Measurements from ENCODE around the gene VAPA.
"Not testable (repeated sequence)": the region's sequence is repeated elsewhere in the genome, so short reads cannot be mapped to it uniquely, and the experiment has no call there.

The VAPA gene

DNA sequence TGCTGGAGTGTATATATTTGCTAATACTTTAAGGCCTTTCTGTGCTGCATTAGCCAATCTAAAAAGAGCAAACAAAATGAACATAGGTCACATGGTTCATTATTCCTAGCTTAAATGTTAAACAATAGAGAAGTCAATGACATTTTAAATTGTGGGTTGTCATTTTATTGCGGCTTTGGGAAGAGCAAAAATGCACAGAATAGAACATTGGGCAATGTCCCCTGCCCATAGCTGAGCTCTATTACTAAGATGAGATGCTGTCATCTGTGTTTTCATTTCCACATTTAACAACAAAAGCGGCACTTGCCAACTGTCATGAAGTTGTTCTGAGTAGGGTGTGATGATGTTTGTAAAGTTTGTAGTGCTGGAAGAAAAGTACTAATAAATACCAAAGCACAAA lies 3.2 kb upstream of the VAPA start:
- Histone ChIP-seq H3K27ac (no peak overlapping the region), H3K4me3 (no peak overlapping the region)

- Histone ChIP-seq H3K27ac (no peak overlapping the region), H3K4me3 (no peak overlapping the region)
Observed at GRCh38 chr18:9911226-9911625, 2.6 kb upstream of the VAPA start.

DNA sequence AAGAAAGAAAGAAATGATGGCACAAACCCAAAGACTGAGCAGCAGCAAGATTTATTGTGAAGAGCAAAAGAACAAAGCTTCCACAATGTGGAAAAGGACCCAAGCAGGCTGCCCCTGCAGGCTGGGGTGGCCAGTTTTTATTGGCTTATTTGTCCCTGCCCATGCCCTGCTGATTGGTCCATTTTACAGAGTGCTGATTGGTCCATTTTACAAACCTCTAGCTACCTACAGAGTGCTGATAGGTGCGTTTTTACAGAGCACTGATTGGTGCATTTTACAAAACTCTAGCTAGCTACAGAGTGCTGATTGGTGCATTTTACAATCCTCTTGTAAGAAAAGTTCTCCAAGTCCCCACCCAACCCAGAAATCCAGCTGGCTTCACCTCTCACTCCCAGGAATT lies 1.5 kb upstream of the VAPA start:
- not testable (repeated sequence) for H3K27ac ChIP-seq, H3K4me3 ChIP-seq

GRCh38 chr18:9913151-9913525 lies 678 bp upstream of the VAPA start:
- peak overlapping the region; percentile 23 to 100 (median 99) for H3K27ac ChIP-seq
- peak overlapping the region; percentile 75 to 99 (median 91) for H3K4me3 ChIP-seq

DNA sequence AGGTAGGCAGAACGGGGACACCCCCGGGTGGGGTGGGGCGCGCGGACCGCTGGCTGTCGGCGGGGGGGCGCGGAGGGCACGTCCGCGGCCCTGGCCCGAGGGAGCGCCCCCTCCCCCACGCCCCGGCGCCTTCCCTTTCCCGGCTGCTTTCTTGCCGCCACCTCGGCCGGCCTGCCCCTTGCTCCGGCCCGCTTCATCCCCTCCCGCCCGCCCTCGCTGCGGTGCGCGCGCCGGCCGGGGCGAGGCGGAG lies 443 bp downstream of the VAPA start:
- H3K4me3 ChIP-seq = peak overlapping the region; percentile 75 to 99 (median 91)
- H3K27ac ChIP-seq = peak overlapping the region; percentile 92 to 100 (median 99)

DNA sequence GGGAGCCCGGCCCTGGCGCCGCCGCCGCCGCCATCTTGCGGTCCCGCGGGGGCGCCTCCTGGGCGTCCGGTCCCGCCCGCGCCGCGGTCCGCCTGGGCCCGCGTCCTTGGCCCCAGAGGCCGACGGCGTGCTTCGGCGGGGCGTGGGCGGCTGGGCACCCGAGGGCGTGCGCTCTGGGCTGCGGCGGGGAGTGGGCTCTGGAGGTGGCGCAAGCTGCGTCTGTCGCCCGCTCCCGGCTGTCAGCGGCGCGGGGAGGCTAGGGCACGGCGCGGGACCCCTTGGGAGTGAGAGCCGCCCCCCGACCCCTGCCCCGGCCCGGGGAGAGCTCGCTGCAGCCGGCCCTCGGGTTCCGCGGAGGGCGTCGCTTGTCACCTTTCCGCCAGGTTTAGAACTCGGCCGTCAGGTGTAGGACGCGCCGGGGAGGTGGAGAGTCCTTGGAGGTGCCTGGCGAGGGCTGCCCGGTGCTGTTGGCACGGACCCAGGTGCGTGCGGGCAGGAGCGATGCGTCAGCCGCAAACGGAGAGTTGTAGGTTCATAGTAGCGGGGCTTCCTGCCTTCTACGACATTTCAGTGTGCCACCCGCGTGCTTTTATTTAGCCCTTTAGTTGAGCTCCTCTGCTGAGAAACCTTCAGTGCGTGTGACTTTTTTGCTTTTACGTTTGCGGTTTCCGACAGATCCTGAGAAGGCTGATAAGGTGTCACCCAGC lies 921 bp downstream of the VAPA start:
- peak overlapping the region; percentile 92 to 100 (median 99) for H3K27ac ChIP-seq
- peak overlapping the region; percentile 75 to 99 (median 91) for H3K4me3 ChIP-seq

DNA sequence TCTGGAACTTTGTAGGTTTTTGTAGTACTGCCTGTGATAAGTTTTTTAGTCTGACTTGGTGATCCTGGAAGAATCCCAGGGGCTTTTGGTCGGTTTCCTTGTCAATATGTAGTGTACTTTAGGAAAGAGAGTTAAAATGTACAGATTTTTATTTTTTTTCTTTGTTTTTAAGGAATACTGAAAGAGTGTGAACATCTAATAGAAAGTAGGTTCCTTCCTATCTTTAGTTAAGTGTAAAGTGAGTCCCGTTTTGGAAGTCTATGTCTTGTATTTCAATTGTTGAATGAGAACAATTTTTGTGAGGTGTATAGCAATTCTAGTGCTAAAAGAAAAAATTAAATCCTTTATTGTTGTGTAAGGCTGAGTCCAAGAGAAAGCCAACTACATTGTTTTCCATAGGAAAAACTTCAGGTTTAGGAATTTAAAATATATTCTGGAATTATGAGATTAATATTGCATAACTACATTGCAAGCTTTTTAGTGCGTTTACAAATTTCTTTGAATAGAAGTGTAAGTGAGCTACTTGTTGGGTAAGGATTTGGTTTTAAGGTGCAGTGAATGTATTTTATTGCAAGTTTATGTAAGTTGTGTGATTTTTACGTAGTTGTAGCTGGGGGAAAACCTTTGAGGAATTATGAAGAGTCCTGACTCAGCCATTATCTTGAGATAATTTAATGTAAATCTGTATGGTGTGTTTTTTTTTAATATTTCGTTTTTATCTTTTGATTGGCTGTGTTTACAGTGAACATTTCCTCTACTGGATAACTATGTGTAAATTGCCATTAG lies 1.7 kb downstream of the VAPA start:
- peak overlapping the region; percentile 92 to 100 (median 99) for H3K27ac ChIP-seq
- peak overlapping the region; percentile 75 to 99 (median 91) for H3K4me3 ChIP-seq

GRCh38 chr18:9916077-9916639 lies 2.3 kb downstream of the VAPA start:
- Histone ChIP-seq H3K27ac (peak overlapping the region in 15 of 21 experiments; percentile 27 to 100 (median 99)), H3K4me3 (peak overlapping the region in 5 of 7 experiments; percentile 2 to 98 (median 89))

- Histone ChIP-seq H3K4me3 (no peak overlapping the region), H3K27ac (peak overlapping the region in 4 of 21 experiments; percentile 17 to 100 (median 67))
Observed at GRCh38 chr18:9916808-9917207, 3.0 kb downstream of the VAPA start.

GRCh38 chr18:9918016-9918680 lies 4.3 kb downstream of the VAPA start:
- Histone ChIP-seq H3K27ac (peak overlapping the region in 11 of 21 experiments; percentile 1 to 57 (median 14)), H3K4me3 (no peak overlapping the region)

DNA sequence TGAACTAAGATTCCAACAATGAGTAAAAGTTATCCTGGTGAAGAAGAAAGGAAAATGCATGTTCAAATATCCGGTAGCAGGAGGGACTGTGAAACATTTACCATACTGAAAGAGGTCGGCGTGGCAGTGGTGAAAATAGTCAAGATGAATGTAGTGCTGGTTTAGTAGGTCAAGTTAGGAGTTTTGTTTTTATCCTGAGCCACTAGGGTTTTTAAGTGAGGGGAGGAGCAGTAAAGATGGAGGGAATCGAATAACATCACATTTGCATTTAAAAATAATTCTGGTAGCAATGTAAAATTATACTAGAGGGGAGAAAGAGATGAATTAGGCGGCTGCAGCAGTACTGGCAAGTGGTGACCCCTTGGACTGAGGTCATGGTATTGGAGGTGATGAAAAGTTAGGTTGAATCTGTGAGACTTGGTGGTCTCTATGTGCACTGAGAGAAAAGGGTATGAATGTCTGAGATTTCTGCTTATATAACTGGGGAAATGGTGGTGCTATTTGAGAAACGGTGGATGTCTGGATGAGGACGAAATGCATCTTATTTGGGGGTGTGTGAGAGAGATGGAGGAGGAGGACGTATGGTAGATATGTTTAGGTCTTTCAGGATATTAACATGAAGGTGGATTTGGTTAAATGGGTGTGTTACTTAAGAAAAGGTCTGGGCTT lies 5.9 kb downstream of the VAPA start:
- no peak overlapping the region for H3K4me3 ChIP-seq
- H3K27ac ChIP-seq = peak overlapping the region in 1 of 21 experiments; percentile 13

DNA sequence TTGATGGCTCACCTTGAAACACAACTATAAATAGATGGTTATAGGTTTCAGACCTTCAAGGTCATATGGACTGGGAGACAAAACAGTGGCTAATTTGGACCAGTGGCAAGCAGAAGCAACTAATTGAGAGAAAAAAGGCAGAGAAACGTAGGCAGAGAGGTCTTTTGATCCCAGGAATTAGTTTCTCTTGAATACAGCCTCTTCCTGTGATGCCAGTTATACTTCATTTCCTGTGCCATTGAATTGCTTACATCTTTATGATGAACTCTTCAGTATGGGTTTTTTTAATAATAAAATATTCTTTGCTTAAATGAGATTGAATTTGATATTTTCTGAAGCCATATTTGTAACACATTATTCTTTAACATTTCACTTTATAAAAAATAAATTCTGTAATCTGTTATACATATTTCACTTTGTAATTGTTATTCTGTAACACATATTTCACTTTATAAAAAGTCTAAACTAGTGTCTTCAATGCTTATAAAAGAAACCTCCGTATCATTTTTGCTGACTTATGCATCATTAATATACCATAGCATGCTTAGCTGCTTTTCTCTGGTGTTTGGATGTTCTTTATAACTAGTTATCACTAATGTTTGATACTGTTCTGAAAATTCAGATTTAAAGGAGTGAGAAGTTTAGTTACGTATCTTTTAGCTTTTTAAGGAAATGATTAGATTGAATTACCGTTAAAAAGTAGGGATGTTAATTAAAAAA lies 8.9 kb downstream of the VAPA start:
- H3K27ac ChIP-seq = peak overlapping the region in 1 of 21 experiments; percentile 11
- no peak overlapping the region for H3K4me3 ChIP-seq

DNA sequence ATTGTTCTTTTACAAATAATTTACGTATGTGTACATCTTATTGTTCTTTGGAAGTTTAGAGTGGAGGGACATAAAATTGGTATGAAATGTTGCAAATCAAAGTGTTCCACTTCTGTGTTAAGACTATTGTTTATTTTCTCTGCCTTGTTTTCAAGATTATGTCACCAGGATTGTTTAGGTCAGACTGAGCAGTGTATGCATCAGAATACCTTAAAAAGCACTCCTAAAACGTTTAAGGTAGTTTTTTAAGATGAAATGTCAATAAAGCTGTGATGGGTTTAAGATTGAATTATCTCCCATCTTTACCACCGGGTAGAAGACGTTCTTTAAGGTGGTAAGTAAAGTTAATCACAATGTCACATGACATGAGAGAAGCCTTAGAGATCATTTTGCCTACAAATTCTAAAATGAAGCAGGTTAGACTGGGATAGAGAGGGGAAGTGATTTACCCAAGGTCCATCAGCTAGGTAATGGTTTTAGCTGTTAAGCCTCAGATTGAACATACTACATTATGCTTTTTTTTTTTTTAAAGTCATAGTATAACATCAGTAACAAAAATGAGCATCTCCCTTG lies 10.6 kb downstream of the VAPA start:
- Histone ChIP-seq H3K27ac (peak overlapping the region in 1 of 21 experiments; percentile 14), H3K4me3 (no peak overlapping the region)

DNA sequence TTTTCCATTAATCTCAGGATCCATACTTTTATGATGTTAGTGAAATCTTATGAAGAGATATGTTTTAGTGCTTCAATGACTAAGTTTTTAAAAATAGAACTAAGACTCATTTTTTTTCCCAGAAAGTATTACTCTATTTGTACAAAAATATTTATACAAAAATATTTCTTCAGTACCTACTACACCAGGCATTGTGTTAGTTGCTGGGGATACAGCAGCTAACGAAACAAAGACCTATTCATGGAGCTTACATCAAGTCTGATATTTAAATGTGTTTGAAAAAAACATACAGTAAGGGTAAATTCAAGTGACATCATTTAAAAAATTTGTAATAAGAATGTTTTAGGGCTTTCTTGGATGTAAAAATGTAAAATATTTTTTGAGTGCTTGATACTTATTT lies 11.6 kb downstream of the VAPA start:
- Histone ChIP-seq H3K4me3 (no peak overlapping the region), H3K27ac (no peak overlapping the region)

DNA sequence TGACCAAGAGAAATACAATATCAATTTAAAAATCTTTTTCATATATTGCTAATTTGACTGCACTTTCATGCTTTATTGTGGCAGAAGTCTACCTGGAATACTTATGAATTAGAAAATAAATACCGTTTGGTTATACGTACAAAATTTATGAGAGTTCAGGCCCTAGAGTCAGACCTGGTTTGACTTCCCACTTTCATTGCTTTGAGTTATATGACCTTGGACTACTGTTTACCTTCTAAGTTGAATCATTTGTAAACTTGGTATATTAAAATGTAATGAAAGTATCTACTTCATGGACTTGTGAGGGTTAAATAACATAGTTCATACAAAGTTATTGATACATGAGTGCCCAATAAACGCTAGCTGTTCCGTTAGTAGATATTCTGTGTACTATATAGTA lies 12.0 kb downstream of the VAPA start:
- Histone ChIP-seq H3K4me3 (no peak overlapping the region), H3K27ac (no peak overlapping the region)

DNA sequence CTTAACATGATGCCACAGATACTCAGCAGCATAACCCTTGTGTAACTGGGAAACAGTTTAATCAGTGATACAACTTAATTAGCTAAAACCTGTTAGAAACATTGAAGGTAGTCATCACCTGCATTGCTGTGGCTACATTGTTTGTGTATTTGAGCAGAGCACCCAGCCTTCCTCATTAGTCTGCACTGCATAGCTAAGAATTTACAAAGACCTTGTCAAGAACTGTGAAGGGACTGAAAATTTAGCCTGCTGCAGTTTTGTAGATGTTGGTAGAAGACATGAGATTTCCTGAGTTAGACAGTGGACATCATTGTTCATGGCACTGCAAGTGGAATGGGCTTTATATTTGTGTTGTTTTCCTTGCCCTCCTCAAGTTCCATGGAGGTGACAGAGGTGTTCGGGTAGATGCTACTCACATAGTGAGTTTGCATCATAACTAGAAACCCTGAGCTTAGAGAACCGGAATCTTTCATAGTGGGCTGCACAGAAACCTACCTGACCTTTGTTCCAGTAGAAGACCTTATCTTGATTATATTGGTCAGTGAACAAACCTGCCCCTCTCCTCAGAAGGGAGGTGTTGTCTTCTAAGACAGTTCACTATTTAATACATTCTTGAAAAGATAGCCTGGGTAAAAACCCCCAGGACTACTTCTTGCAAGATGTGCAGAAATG lies 12.5 kb downstream of the VAPA start:
- Histone ChIP-seq H3K27ac (no peak overlapping the region), H3K4me3 (no peak overlapping the region)

GRCh38 chr18:9926977-9927376 lies 13.2 kb downstream of the VAPA start:
- H3K4me3 ChIP-seq = no peak overlapping the region
- H3K27ac ChIP-seq = no peak overlapping the region

GRCh38 chr18:9927392-9928063 lies 13.7 kb downstream of the VAPA start:
- Histone ChIP-seq H3K27ac (no peak overlapping the region), H3K4me3 (no peak overlapping the region)

Data from skin epidermis (tissue), 12 donors.